NOMO-1 (cell line): ENCODE results near the gene WDR90.

Experiments
- DNase-seq, 2 experiments: peaks; one replicate each; lab custom pipeline; 2025; ENCODE audit not compliant: unreplicated experiment in 2 of 2; lab: John Stamatoyannopoulos, UW

WDR90 gene

DNA sequence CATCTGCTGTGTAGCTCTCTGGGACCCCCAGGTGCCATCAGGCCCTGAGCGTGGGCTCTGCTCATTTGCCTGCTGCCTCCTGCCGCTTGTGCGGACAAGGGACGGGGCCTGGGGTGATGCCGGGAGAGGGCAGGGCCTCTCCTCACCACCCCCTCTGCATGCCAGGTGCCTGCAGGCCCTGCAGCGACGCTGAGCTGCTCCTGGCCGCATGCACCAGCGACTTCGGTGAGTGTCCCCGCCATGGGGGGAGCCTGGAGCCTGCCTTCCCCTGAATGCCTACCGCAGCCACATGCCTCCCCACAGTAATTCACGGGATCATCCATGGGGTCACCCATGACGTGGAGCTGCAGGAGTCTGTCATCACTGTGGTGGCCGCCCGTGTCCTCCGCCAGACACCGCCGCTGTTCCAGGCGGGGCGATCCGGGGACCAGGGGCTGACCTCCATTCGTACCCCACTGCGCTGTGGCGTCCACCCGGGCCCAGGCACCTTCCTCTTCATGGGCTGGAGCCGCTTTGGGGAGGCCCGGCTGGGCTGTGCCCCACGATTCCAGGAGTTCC is 67.7 kb downstream of the WDR90 start:
- no peak for DNase-seq
